IPS-11a (cell line): ENCODE results near the gene UBA5.

Source experiments
- H3K4me3 ChIP-seq: one replicate; pipeline ENCODE4 v1.5.1; 2013; ENCODE audit warnings: low read depth, low read length, control low read depth

UBA5 gene

GRCh38 chr3:132652640-132653270 is 7.4 kb upstream of the UBA5 start:
- no peak overlapping the region for H3K4me3 ChIP-seq

GRCh38 chr3:132654190-132654589 is 5.9 kb upstream of the UBA5 start:
- no peak overlapping the region for H3K4me3 ChIP-seq

GRCh38 chr3:132654721-132655120 is 5.4 kb upstream of the UBA5 start:
- no peak overlapping the region for H3K4me3 ChIP-seq

GRCh38 chr3:132655471-132655870 is 4.7 kb upstream of the UBA5 start:
- H3K4me3 ChIP-seq = no peak overlapping the region

- no peak overlapping the region for H3K4me3 ChIP-seq
Observed at GRCh38 chr3:132657869-132658747, 2.0 kb upstream of the UBA5 start.

- H3K4me3 ChIP-seq = peak overlapping the region; percentile 91
Observed at GRCh38 chr3:132659000-132659364, 1.1 kb upstream of the UBA5 start.

- peak within 1 kb of the TSS; percentile 91 for H3K4me3 ChIP-seq
Observed at GRCh38 chr3:132659365-132660051, 621 bp upstream of the UBA5 start, which contains the start of gene ACAD11. Gene ACAD11, minus strand, starts transcription at chr3:132659809. Its CDS starts 58 bp downstream, at chr3:132659751.

GRCh38 chr3:132660811-132661070 is 612 bp downstream of the UBA5 start:
- H3K4me3 ChIP-seq = peak overlapping the region; percentile 91

- H3K4me3 ChIP-seq = peak overlapping the region; percentile 91
Observed at GRCh38 chr3:132661101-132661500, 972 bp downstream of the UBA5 start.

GRCh38 chr3:132662212-132662611 is 2.1 kb downstream of the UBA5 start:
- no peak overlapping the region for H3K4me3 ChIP-seq

GRCh38 chr3:132665230-132665745 is 5.2 kb downstream of the UBA5 start:
- no peak overlapping the region for H3K4me3 ChIP-seq

- no peak overlapping the region for H3K4me3 ChIP-seq
Observed at GRCh38 chr3:132669256-132669777, 9.2 kb downstream of the UBA5 start.

- H3K4me3 ChIP-seq = no peak overlapping the region
Observed at GRCh38 chr3:132675408-132675807, 15.3 kb downstream of the UBA5 start.

- H3K4me3 ChIP-seq = no peak overlapping the region
Observed at GRCh38 chr3:132679911-132680310, 19.8 kb downstream of the UBA5 start.

GRCh38 chr3:132681421-132681820 is 21.3 kb downstream of the UBA5 start:
- no peak overlapping the region for H3K4me3 ChIP-seq

- no peak overlapping the region for H3K4me3 ChIP-seq
Observed at GRCh38 chr3:132682201-132682600, 22.1 kb downstream of the UBA5 start.

- H3K4me3 ChIP-seq = no peak overlapping the region
Observed at GRCh38 chr3:132690040-132690439, 29.9 kb downstream of the UBA5 start.

- no peak overlapping the region for H3K4me3 ChIP-seq
Observed at GRCh38 chr3:132694991-132695390, 34.9 kb downstream of the UBA5 start.

- no peak overlapping the region for H3K4me3 ChIP-seq
Observed at GRCh38 chr3:132695422-132695821, 35.3 kb downstream of the UBA5 start.

GRCh38 chr3:132703733-132704132 is 43.6 kb downstream of the UBA5 start:
- H3K4me3 ChIP-seq = no peak overlapping the region

- H3K4me3 ChIP-seq = no peak overlapping the region
Observed at GRCh38 chr3:132709761-132710160, 49.6 kb downstream of the UBA5 start.
